HG03521 (cell line): ENCODE measurements around the gene CACNA1B.
"Not testable (repeated sequence)": the region's sequence is repeated elsewhere in the genome, so short reads cannot be mapped to it uniquely, and the experiment has no call there.

Source experiments
- ATAC-seq: cut with Tn5 transposase; IDR thresholded peaks from one replicate; pipeline ENCODE4 v1.9.1; 2021; ENCODE audit warnings: mild to moderate bottlenecking, moderate library complexity; ENCODE audit not compliant: unreplicated experiment

Gene CACNA1B

GRCh38 chr9:137865581-137866145 lies 11.9 kb upstream of the CACNA1B start:
- no peak for ATAC-seq

- no peak for ATAC-seq
Observed at GRCh38 chr9:137866226-137867141, 11.1 kb upstream of the CACNA1B start.

- no peak for ATAC-seq
Observed at GRCh38 chr9:137870432-137870831, 7.2 kb upstream of the CACNA1B start.

GRCh38 chr9:137872296-137872695 lies 5.3 kb upstream of the CACNA1B start:
- ATAC-seq = no peak

- no peak for ATAC-seq
Observed at GRCh38 chr9:137873408-137873807, 4.2 kb upstream of the CACNA1B start.

- no peak for ATAC-seq
Observed at GRCh38 chr9:137873858-137874362, 3.7 kb upstream of the CACNA1B start.

GRCh38 chr9:137875354-137875753 lies 2.2 kb upstream of the CACNA1B start:
- ATAC-seq = no peak

GRCh38 chr9:137875846-137876245 lies 1.7 kb upstream of the CACNA1B start:
- ATAC-seq = no peak

- ATAC-seq = no peak
Observed at GRCh38 chr9:137876269-137876668, 1.3 kb upstream of the CACNA1B start.

GRCh38 chr9:137876781-137877386 lies 698 bp upstream of the CACNA1B start:
- no peak for ATAC-seq

- no peak for ATAC-seq
Observed at GRCh38 chr9:137878146-137878941, 762 bp downstream of the CACNA1B start.

- no peak for ATAC-seq
Observed at GRCh38 chr9:137879052-137879451, 1.5 kb downstream of the CACNA1B start.

- no peak for ATAC-seq
Observed at GRCh38 chr9:137879566-137880150, 2.1 kb downstream of the CACNA1B start.

GRCh38 chr9:137880160-137880975 lies 2.8 kb downstream of the CACNA1B start:
- ATAC-seq = no peak

GRCh38 chr9:137880976-137881530 lies 3.5 kb downstream of the CACNA1B start:
- ATAC-seq = no peak

GRCh38 chr9:137881591-137882505 lies 4.3 kb downstream of the CACNA1B start:
- no peak for ATAC-seq

- no peak for ATAC-seq
Observed at GRCh38 chr9:137882506-137882821, 4.9 kb downstream of the CACNA1B start.

- not testable (repeated sequence) for ATAC-seq
Observed at GRCh38 chr9:137883977-137884376, 6.4 kb downstream of the CACNA1B start.
